Keratinocyte (primary cell): ENCODE data around the gene HIVEP1. TPM values are rescaled to one million over a fixed set of nuclear protein-coding genes. Genes with fewer than 3 reads are reported as not detected.

ENCODE experiments used
- DNase-seq: peaks from one replicate; pipeline ENCODE4 v3.0.0-alpha.2; 2011; ENCODE audit warnings: low read depth, missing footprints, low spot score
- FAIRE-seq: peaks from 2 replicates; lab custom pipeline; 2011; peaks lifted over from hg19 to GRCh38; lab: Jason Lieb, UNC
- H2AFZ ChIP-seq: 2 replicates; pipeline ENCODE4 v1.6.0; 2012; ENCODE audit warnings: low read length, control low read depth, inconsistent platforms; ENCODE audit not compliant: control insufficient read depth
- H3K27ac ChIP-seq: 2 replicates; pipeline ENCODE4 v1.5.1; 2011; ENCODE audit warnings: low read length; ENCODE audit not compliant: control insufficient read depth, insufficient read depth
- H3K27me3 ChIP-seq: 3 replicates; pipeline ENCODE4 v1.6.0; 2011; ENCODE audit warnings: low read length; ENCODE audit not compliant: control insufficient read depth, insufficient read depth; ENCODE audit errors: extremely low read depth
- H3K36me3 ChIP-seq, 2 experiments: 2 replicates in 1 of 2; 3 replicates in 1 of 2; pipeline ENCODE4 v1.5.1; 2011; ENCODE audit warnings: low read length in 2 of 2, mild to moderate bottlenecking in 1 of 2; ENCODE audit not compliant: control insufficient read depth in 2 of 2, insufficient read depth in 2 of 2; ENCODE audit errors: extremely low read depth in 1 of 2
- H3K4me1 ChIP-seq: 3 replicates; pipeline ENCODE4 v1.5.1; 2011; ENCODE audit warnings: low read length; ENCODE audit not compliant: control insufficient read depth, insufficient read depth; ENCODE audit errors: extremely low read depth
- H3K4me2 ChIP-seq: 3 replicates; pipeline ENCODE4 v1.6.0; 2011; ENCODE audit warnings: low read depth, low read length; ENCODE audit not compliant: control insufficient read depth, insufficient read depth; ENCODE audit errors: extremely low read depth
- H3K4me3 ChIP-seq, 3 experiments: fragments of 200-600 bp in 1 of 3; sonication (generic) in 1 of 3; 2 replicates in 2 of 3; 3 replicates in 1 of 3; pipeline ENCODE4 v1.5.1; 2011 to 2016; ENCODE audit warnings: low read length in 3 of 3, mild to moderate bottlenecking in 3 of 3, control low read depth in 2 of 3, inconsistent platforms in 1 of 3, low read depth in 1 of 3, mixed read lengths in 1 of 3, mixed run types in 1 of 3, moderate library complexity in 1 of 3; ENCODE audit not compliant: control insufficient read depth in 2 of 3, insufficient read depth in 2 of 3; ENCODE audit errors: extremely low read depth in 1 of 3
- H3K79me2 ChIP-seq: 2 replicates; pipeline ENCODE4 v1.6.0; 2012; ENCODE audit warnings: low read length; ENCODE audit not compliant: control insufficient read depth, insufficient read depth
- H3K9ac ChIP-seq: 3 replicates; pipeline ENCODE4 v1.6.0; 2011; ENCODE audit warnings: low read length; ENCODE audit not compliant: control insufficient read depth, insufficient read depth; ENCODE audit errors: extremely low read depth
- H3K9me1 ChIP-seq: 3 replicates; pipeline ENCODE4 v1.6.0; 2011; ENCODE audit warnings: low read length; ENCODE audit not compliant: control insufficient read depth, insufficient read depth; ENCODE audit errors: extremely low read depth
- H3K9me3 ChIP-seq: 2 replicates; pipeline ENCODE4 v1.5.1; 2012; ENCODE audit warnings: low read depth, low read length; ENCODE audit not compliant: control insufficient read depth
- H4K20me1 ChIP-seq: 3 replicates; pipeline ENCODE4 v1.6.0; 2011; ENCODE audit warnings: low read length; ENCODE audit not compliant: control insufficient read depth, insufficient read depth; ENCODE audit errors: extremely low read depth
- EZH2 ChIP-seq: IDR thresholded peaks from one replicate; pipeline ENCODE4 v1.6.1; 2012; ENCODE audit warnings: inconsistent platforms, mild to moderate bottlenecking, low read length, moderate library complexity
- dilution Hi-C: fragments of 300-500 bp; cut with MboI; formaldehyde crosslinking; loops from one replicate; pipeline ENCODE4 v1.7.0; 2020; ENCODE audit warnings: low sequenced_read_pairs; ENCODE audit not compliant: extremely low pct_ligation_motif_present
- polyA plus RNA-seq, 5 experiments: library from polyadenylated mRNA; depleted of rRNA in 3 of 5; stranded (reverse) in 3 of 5; stranded (forward) in 1 of 5; unstranded in 1 of 5; fragments of >200 nt; gene quantifications; 1 replicate in 1 of 5; 2 replicates in 3 of 5; 3 replicates in 1 of 5; pipeline versions ENCODE4 v1.2.1 to v1.2.3, GENCODE V29; 2011 to 2012; ENCODE audit warnings: missing spikeins in 2 of 5, low read depth in 1 of 5, low replicate concordance in 1 of 5
- TF ChIP-seq, protein P1 (sequence below), 3 experiments: IDR thresholded peaks in 1 of 3; conservative IDR thresholded peaks in 1 of 3; optimal IDR thresholded peaks in 1 of 3; 2 replicates in 2 of 3; 3 replicates in 1 of 3; pipeline versions ENCODE3 to v1.5.1; 2011; ENCODE audit warnings: low read length in 3 of 3, mild to moderate bottlenecking in 3 of 3, moderate library complexity in 2 of 3, control low read depth in 1 of 3, inconsistent platforms in 1 of 3; ENCODE audit not compliant: insufficient read depth in 2 of 3; ENCODE audit errors: extremely low read depth in 1 of 3

The HIVEP1 gene
- polyA plus RNA-seq, 1 donor (not counting 4 experiments of a cell fraction or from before 2014, with no cell fraction given): 13.7 TPM

DNA sequence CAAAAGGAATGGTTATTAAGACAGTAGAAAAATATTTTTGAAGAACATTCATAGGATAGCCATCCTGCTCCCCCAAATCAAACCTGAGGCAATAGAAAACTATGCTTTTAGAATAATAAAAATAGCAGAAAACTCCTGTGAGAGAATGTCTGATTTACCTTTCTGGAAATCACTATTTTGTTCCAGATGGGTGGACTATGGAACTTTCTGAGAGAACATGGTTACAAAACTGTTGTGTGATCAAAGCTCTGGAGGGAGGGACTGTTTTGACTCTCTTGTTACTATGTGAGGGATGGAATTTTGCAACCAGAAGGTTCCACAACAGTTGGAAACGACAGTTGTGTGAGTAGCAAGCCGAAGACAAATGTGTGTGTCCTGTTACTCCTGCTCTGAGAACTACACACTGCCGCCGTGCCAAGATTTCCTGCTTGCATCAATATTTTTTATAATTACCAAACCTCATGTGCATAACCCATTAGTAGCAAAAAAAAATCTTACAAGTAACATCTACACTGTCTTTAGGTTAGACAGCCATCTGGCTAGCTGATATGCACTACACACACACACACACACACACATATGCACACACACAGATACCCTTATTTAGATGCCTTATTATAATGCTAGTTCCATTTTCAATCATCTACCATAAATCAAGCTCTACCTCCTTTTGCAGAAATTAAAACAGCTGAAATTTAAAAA is 11.0 kb upstream of the HIVEP1 start:
- Histone ChIP-seq H3K27me3 (no peaks in the 10 kb centered on the region), H3K79me2 (no peaks in the 10 kb centered on the region), H3K27ac (no peak overlapping the region), H4K20me1 (no peaks in the 10 kb centered on the region), H3K36me3 (no peaks in the 10 kb centered on the region), H2AFZ (peak overlapping the region; percentile 10), H3K4me2 (no peak overlapping the region), H3K4me1 (no peaks in the 10 kb centered on the region), H3K9ac (no peak overlapping the region), H3K4me3 (no peak overlapping the region), H3K9me1 (no peaks in the 10 kb centered on the region), H3K9me3 (no peaks in the 10 kb centered on the region)
- FAIRE-seq (no peak), DNase-seq (no peak)
- TF ChIP-seq, protein P1, sequence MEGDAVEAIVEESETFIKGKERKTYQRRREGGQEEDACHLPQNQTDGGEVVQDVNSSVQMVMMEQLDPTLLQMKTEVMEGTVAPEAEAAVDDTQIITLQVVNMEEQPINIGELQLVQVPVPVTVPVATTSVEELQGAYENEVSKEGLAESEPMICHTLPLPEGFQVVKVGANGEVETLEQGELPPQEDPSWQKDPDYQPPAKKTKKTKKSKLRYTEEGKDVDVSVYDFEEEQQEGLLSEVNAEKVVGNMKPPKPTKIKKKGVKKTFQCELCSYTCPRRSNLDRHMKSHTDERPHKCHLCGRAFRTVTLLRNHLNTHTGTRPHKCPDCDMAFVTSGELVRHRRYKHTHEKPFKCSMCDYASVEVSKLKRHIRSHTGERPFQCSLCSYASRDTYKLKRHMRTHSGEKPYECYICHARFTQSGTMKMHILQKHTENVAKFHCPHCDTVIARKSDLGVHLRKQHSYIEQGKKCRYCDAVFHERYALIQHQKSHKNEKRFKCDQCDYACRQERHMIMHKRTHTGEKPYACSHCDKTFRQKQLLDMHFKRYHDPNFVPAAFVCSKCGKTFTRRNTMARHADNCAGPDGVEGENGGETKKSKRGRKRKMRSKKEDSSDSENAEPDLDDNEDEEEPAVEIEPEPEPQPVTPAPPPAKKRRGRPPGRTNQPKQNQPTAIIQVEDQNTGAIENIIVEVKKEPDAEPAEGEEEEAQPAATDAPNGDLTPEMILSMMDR (optimal IDR thresholded peaks at IDR 0.05 in 1 of 3, IDR thresholded peaks at IDR 0.05 in 1 of 3, conservative IDR thresholded peaks at IDR 0.05 in 1 of 3; ENCODE audit: extremely low read depth in 1 of 3, insufficient read depth in 2 of 3, low read length in 3 of 3): no peak
- TF ChIP-seq EZH2: no peak
- dilution Hi-C loops: no loop called here

DNA sequence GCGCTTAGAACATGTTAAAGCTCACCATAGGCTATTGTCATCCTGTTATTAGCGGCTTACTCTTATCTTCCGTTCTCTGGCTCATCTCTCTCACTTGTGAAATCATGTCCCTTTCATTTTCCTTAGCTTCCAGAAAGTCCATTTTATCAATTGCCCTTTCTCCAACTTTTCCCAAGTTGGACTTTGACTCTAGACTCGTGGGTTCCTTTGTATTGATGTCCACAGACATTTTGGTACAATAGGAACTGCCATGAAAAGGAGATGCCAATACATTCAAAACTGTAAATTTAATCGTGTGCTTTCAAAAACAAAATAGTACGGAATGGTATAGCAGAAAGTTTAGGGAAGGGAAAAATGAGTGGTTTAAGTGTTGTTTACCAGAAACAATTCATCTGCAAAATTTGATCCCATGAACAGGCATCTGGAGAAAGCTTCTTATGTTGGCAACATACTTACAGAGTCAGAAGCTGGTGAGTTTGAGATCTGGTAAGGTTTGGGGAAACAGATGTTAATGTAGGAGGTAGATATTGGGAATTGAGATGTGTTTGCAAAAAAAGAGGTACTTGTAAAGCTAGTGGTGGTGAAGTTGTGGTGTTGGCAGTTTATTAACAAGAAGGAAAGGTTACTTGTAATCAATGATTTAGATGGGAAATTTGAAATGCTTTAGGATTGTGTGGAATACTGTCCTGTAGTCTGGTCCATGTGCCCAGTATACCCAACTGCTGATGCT is 10.2 kb upstream of the HIVEP1 start:
- dilution Hi-C loops: no loop called here
- no peak for TF ChIP-seq EZH2
- TF ChIP-seq, protein P1 (optimal IDR thresholded peaks at IDR 0.05 in 1 of 3, IDR thresholded peaks at IDR 0.05 in 1 of 3, conservative IDR thresholded peaks at IDR 0.05 in 1 of 3; ENCODE audit: extremely low read depth in 1 of 3, insufficient read depth in 2 of 3, low read length in 3 of 3): no peak
- Histone ChIP-seq H3K4me2 (no peak overlapping the region), H3K4me1 (peaks cover 1% of the 10 kb centered on the region), H2AFZ (no peak overlapping the region), H3K9me3 (no peaks in the 10 kb centered on the region), H3K79me2 (no peaks in the 10 kb centered on the region), H3K27me3 (no peaks in the 10 kb centered on the region), H3K9me1 (no peaks in the 10 kb centered on the region), H4K20me1 (no peaks in the 10 kb centered on the region), H3K4me3 (no peak overlapping the region), H3K9ac (no peak overlapping the region), H3K36me3 (no peaks in the 10 kb centered on the region), H3K27ac (no peak overlapping the region)
- no peak for FAIRE-seq
- no peak for DNase-seq
